DMS114 treated with DMSO at 0.1 percent for 48 hours (cell line): ENCODE measurements around the gene UNK.
"Not testable (repeated sequence)": the region's sequence is repeated elsewhere in the genome, so short reads cannot be mapped to it uniquely, and the experiment has no call there.

Experiments used
- DNase-seq: peaks from one replicate; lab custom pipeline; 2025; ENCODE audit not compliant: unreplicated experiment; lab: John Stamatoyannopoulos, UW

The UNK gene

DNA sequence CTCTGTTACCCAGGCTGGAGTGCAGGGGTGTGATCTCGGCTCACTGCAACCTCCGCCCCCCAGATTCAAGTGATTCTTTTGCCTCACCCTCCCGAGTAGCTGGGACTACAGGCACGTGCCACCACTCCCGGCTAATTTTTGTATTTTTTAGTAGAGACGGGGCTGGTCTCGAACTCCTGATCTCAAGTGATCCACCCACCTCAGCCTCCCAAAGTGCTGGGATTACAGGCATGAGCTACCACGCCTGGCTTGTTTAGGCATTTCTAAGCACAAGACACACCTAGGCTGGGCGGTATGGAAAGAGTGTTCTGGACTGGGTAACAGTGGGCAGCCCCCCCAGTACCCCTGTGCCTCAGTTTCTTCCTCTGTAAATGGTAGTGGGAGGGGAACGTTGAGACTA is 85.6 kb downstream of the UNK start:
- DNase-seq, result not testable (repeated sequence)

DNA sequence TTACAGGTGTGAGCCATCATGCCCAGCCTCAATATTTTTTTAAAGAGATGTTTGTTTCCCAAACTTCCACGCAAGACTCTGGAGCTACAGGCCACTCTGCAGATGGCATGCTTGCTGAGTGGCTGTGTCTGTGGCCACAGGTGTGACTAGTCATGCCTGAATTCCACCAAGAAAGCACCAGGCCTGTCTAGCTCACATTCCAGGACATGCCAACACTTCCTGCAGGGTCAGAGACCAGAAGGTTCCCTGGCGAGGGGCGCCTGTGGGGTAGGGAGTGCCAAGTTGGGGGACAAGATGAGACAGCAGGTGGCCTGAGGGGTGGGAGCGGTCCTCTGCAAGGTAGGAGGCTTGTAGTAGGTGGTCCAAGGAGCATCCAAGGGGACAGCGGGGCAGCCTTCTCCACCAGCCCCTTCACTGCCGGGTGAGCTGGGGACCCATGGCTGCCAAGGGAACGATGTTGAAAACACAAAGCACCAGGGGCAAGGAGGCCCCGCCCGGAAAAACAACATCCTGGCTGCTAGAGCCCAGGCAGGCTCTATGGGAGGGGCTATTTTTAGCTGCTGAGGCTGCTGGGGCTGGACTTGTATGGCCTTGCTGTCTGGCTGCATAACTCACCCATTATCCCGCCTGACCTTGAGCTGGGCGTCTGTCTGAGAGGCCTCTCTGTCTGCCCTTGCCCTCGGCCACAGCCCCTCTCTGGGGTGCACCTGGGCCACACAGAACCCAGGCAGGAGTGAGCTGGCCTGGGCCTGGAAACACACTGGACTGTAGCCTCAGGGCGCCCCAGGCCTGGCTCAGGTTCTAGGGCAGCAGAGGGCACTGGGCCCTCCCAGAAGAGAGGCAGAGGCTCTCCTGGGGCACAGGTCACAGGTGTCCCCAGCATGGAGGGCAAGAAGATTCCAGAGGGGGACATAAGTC is 88.1 kb downstream of the UNK start:
- DNase-seq, result no peak

- DNase-seq, result no peak
These were observed 89.1 kb downstream of the UNK start for GRCh38 chr17:75873587-75874322.

GRCh38 chr17:75874323-75875181 is 89.9 kb downstream of the UNK start:
- DNase-seq, result no peak
